Progenitor cell of endocrine pancreas (in vitro differentiated cells): ENCODE data around the gene METRN. TPM values are rescaled to one million over a fixed set of nuclear protein-coding genes. Genes with fewer than 3 reads are reported as not detected.

Experiments used
- DNase-seq: peaks from one replicate; pipeline ENCODE4 v3.0.0; 2021; ENCODE audit warnings: low spot score; ENCODE audit not compliant: unreplicated experiment
- H3K27ac Mint-ChIP-seq: 2 replicates; pipeline ENCODE4 v1.8.0; 2021; ENCODE audit warnings: mild to moderate bottlenecking, moderate library complexity, mixed read lengths
- H3K27me3 Mint-ChIP-seq: 2 replicates; pipeline ENCODE4 v1.8.0; 2021; ENCODE audit warnings: mixed read lengths
- H3K36me3 Mint-ChIP-seq: 2 replicates; pipeline ENCODE4 v1.8.0; 2022; ENCODE audit warnings: mixed read lengths; ENCODE audit not compliant: insufficient read depth
- H3K4me1 Mint-ChIP-seq: 2 replicates; pipeline ENCODE4 v1.8.0; 2021; ENCODE audit warnings: low read depth, mixed read lengths
- H3K4me3 Mint-ChIP-seq: 2 replicates; pipeline ENCODE4 v1.8.0; 2021; ENCODE audit warnings: low read depth, mild to moderate bottlenecking, moderate library complexity, mixed read lengths
- H3K9me3 Mint-ChIP-seq: 2 replicates; pipeline ENCODE4 v1.8.0; 2021; ENCODE audit warnings: low read depth, mixed read lengths
- total RNA-seq: library from RNA; stranded (reverse); gene quantifications from 2 replicates; pipeline ENCODE4 v1.2.1, GENCODE V29; 2021
- TF ChIP-seq, protein P1 (sequence below): fragments of 200-600 bp; sonication (generic); IDR thresholded peaks from one replicate; pipeline ENCODE4 v1.5.0; 2021; ENCODE audit warnings: antibody characterized with exemption, mild to moderate bottlenecking; ENCODE audit not compliant: unreplicated experiment

The METRN gene
- total RNA-seq, 1 donor from 2014 or later = 107 TPM

GRCh38 chr16:762595-763268, 47.8 kb downstream of the METRN start:
- peaks cover 5% of the 10 kb centered on the region for H3K27me3 Mint-ChIP-seq
- H3K9me3 Mint-ChIP-seq = no peaks in the 10 kb centered on the region
- H3K36me3 Mint-ChIP-seq = no peaks in the 10 kb centered on the region
- no peak overlapping the region for H3K4me3 Mint-ChIP-seq
- H3K27ac Mint-ChIP-seq = no peak overlapping the region
- H3K4me1 Mint-ChIP-seq = peaks cover 3% of the 10 kb centered on the region
- TF ChIP-seq, protein P1, sequence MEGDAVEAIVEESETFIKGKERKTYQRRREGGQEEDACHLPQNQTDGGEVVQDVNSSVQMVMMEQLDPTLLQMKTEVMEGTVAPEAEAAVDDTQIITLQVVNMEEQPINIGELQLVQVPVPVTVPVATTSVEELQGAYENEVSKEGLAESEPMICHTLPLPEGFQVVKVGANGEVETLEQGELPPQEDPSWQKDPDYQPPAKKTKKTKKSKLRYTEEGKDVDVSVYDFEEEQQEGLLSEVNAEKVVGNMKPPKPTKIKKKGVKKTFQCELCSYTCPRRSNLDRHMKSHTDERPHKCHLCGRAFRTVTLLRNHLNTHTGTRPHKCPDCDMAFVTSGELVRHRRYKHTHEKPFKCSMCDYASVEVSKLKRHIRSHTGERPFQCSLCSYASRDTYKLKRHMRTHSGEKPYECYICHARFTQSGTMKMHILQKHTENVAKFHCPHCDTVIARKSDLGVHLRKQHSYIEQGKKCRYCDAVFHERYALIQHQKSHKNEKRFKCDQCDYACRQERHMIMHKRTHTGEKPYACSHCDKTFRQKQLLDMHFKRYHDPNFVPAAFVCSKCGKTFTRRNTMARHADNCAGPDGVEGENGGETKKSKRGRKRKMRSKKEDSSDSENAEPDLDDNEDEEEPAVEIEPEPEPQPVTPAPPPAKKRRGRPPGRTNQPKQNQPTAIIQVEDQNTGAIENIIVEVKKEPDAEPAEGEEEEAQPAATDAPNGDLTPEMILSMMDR = no peak
- DNase-seq = no peak

GRCh38 chr16:763369-764183, 48.7 kb downstream of the METRN start:
- Mint-ChIP-seq H3K9me3 (no peaks in the 10 kb centered on the region), H3K4me3 (no peak overlapping the region), H3K27ac (no peak overlapping the region), H3K4me1 (peaks cover 3% of the 10 kb centered on the region), H3K27me3 (peaks cover 3% of the 10 kb centered on the region), H3K36me3 (no peaks in the 10 kb centered on the region)
- no peak for DNase-seq
- TF ChIP-seq, protein P1 = no peak

GRCh38 chr16:764184-764750, 49.3 kb downstream of the METRN start:
- H3K36me3 Mint-ChIP-seq = no peaks in the 10 kb centered on the region
- H3K27me3 Mint-ChIP-seq = peaks cover 3% of the 10 kb centered on the region
- peaks cover 3% of the 10 kb centered on the region for H3K4me1 Mint-ChIP-seq
- DNase-seq = no peak
- TF ChIP-seq, protein P1 = no peak
- no peak overlapping the region for H3K4me3 Mint-ChIP-seq
- H3K9me3 Mint-ChIP-seq = no peaks in the 10 kb centered on the region
- no peak overlapping the region for H3K27ac Mint-ChIP-seq

- DNase-seq = no peak
- no peaks in the 10 kb centered on the region for H3K36me3 Mint-ChIP-seq
- H3K27ac Mint-ChIP-seq = no peak overlapping the region
- TF ChIP-seq, protein P1 = no peak
- H3K4me1 Mint-ChIP-seq = no peaks in the 10 kb centered on the region
- no peak overlapping the region for H3K4me3 Mint-ChIP-seq
- no peaks in the 10 kb centered on the region for H3K9me3 Mint-ChIP-seq
- H3K27me3 Mint-ChIP-seq = peaks cover 3% of the 10 kb centered on the region
Observed at GRCh38 chr16:764848-765487, 50.0 kb downstream of the METRN start.

GRCh38 chr16:765488-765865, 50.6 kb downstream of the METRN start:
- DNase-seq = no peak
- TF ChIP-seq, protein P1 = no peak
- Mint-ChIP-seq H3K9me3 (no peaks in the 10 kb centered on the region), H3K27me3 (peaks cover 3% of the 10 kb centered on the region), H3K4me3 (no peak overlapping the region), H3K27ac (no peak overlapping the region), H3K36me3 (no peaks in the 10 kb centered on the region), H3K4me1 (no peaks in the 10 kb centered on the region)
